HCT116 (cell line): ENCODE results near the gene ALOXE3. TPM values are rescaled to one million over a fixed set of nuclear protein-coding genes. Genes with fewer than 3 reads are reported as not detected.

Experiments used
- ATAC-seq: fragments of 200-7000 bp; cut with Tn5 transposase; 2 replicates; pipeline ENCODE4 v1.9.1; 2020; ENCODE audit warnings: mild to moderate bottlenecking, moderate library complexity
- BruUV-seq: library from RNA; stranded (reverse); fragments of 400-500 nt; replicated peaks from 2 replicates; lab custom pipeline; 2021; lab: Mats Ljungman, UMichigan
- CTCF ChIA-PET: fragments of 300-600 bp; sonication (Branson Sonifier 250); formaldehyde crosslinking; loops from one replicate; lab custom pipeline; 2021; ENCODE audit warnings: antibody characterized with exemption; lab: Charles Lee
- POLR2A ChIA-PET: fragments of 300-600, 350-600 bp; sonication (Branson Sonifier 250); formaldehyde crosslinking; loops from one replicate; lab custom pipeline; 2021; ENCODE audit warnings: antibody characterized with exemption; lab: Charles Lee
- RAD21 ChIA-PET, 2 experiments: fragments of 300-600 bp; sonication (Branson Sonifier 250); formaldehyde crosslinking; loops; one replicate each; lab custom pipeline; 2023; ENCODE audit warnings: low total read pairs in 2 of 2; ENCODE audit not compliant: uncharacterized antibody in 2 of 2, unreplicated experiment in 2 of 2, low non-redundant PET in 1 of 2; lab: Charles Lee
- DNase-seq: peaks from one replicate; pipeline ENCODE4 v3.0.0-alpha.2; 2010; ENCODE audit warnings: low read depth, low spot score
- H2AFZ ChIP-seq: fragments of 200-600 bp; shearing (Covaris generic), sonication (generic); 2 replicates; pipeline ENCODE4 v1.6.1; 2017; ENCODE audit warnings: low read depth, mixed run types, mixed read lengths, antibody characterized with exemption, low read length; ENCODE audit not compliant: poor library complexity, severe bottlenecking
- H3K27ac ChIP-seq: 2 replicates; pipeline ENCODE4 v1.5.1; 2012; ENCODE audit warnings: low read depth, low read length
- H3K27me3 ChIP-seq: fragments of 200-600 bp; sonication (generic); 2 replicates; pipeline ENCODE4 v1.6.1; 2016; ENCODE audit warnings: mixed run types, low read length, mixed read lengths; ENCODE audit not compliant: insufficient read depth
- H3K36me3 ChIP-seq, 2 experiments: fragments of 200-500 bp in 1 of 2; fragments of 200-600 bp in 1 of 2; sonication (Bioruptor generic) in 1 of 2; sonication (generic) in 1 of 2; 2 replicates each; pipeline versions ENCODE4 v1.5.1 to v1.6.1; 2014 to 2016; ENCODE audit warnings: low read length in 2 of 2, inconsistent platforms in 1 of 2, mixed read lengths in 1 of 2, mixed run types in 1 of 2; ENCODE audit not compliant: insufficient read depth in 2 of 2, control insufficient read depth in 1 of 2
- H3K4me1 ChIP-seq, 2 experiments: fragments of 200-600 bp in 1 of 2; sonication (generic) in 1 of 2; 2 replicates each; pipeline versions ENCODE4 v1.5.1 to v1.6.1; 2012 to 2017; ENCODE audit warnings: low read length in 2 of 2, inconsistent platforms in 1 of 2, mild to moderate bottlenecking in 1 of 2, mixed read lengths in 1 of 2, mixed run types in 1 of 2, moderate library complexity in 1 of 2; ENCODE audit not compliant: insufficient read depth in 2 of 2, control insufficient read depth in 1 of 2
- H3K4me2 ChIP-seq: fragments of 200-600 bp; sonication (generic); 2 replicates; pipeline ENCODE4 v1.6.1; 2017; ENCODE audit warnings: mixed run types, low read length, mixed read lengths
- H3K4me3 ChIP-seq, 2 experiments: fragments of 200-600 bp in 1 of 2; sonication (generic) in 1 of 2; replicated peaks in 1 of 2; 2 replicates each; pipeline ENCODE4 v1.5.1; 2011 to 2016; ENCODE audit warnings: low read length in 2 of 2, control low read depth in 1 of 2, low read depth in 1 of 2, mild to moderate bottlenecking in 1 of 2, mixed read lengths in 1 of 2, mixed run types in 1 of 2
- H3K79me2 ChIP-seq: fragments of 200-600 bp; sonication (generic); 2 replicates; pipeline ENCODE4 v1.6.1; 2017; ENCODE audit warnings: mild to moderate bottlenecking, mixed run types, low read length, moderate library complexity, mixed read lengths; ENCODE audit not compliant: insufficient read depth
- H3K9ac ChIP-seq: fragments of 200-600 bp; sonication (generic); 2 replicates; pipeline ENCODE4 v1.6.1; 2016; ENCODE audit warnings: low read length, mixed read lengths
- H3K9me2 ChIP-seq: fragments of 200-600 bp; sonication (generic), shearing (Covaris generic); 2 replicates; pipeline ENCODE4 v1.6.1; 2017; ENCODE audit warnings: mixed run types, mild to moderate bottlenecking, moderate library complexity; ENCODE audit not compliant: insufficient read depth
- H3K9me3 ChIP-seq, 2 experiments: fragments of 200-500 bp in 1 of 2; fragments of 200-600 bp in 1 of 2; sonication (Bioruptor generic) in 1 of 2; sonication (generic) in 1 of 2; 2 replicates each; pipeline ENCODE4 v1.6.1; 2014 to 2017; ENCODE audit warnings: low read length in 2 of 2, mixed read lengths in 2 of 2, inconsistent platforms in 1 of 2, low read depth in 1 of 2, mild to moderate bottlenecking in 1 of 2, mixed run types in 1 of 2, moderate library complexity in 1 of 2; ENCODE audit not compliant: control insufficient read depth in 1 of 2, insufficient read depth in 1 of 2
- H4K20me1 ChIP-seq: fragments of 200-600 bp; sonication (generic), shearing (Covaris generic); 2 replicates; pipeline ENCODE4 v1.6.1; 2017; ENCODE audit warnings: mixed run types, mild to moderate bottlenecking, moderate library complexity; ENCODE audit not compliant: insufficient read depth
- CEBPB ChIP-seq: IDR thresholded peaks from 2 replicates; pipeline ENCODE4 v1.6.1; 2012; ENCODE audit warnings: low read depth
- CTCF ChIP-seq, 3 experiments: fragments of 200-600 bp in 1 of 3; sonication (generic) in 1 of 3; IDR thresholded peaks in 2 of 3; conservative IDR thresholded peaks in 1 of 3; 2 replicates each; pipeline ENCODE4 v1.5.1; 2012 to 2017; ENCODE audit warnings: low read depth in 2 of 3, low read length in 2 of 3, antibody characterized with exemption in 1 of 3, borderline replicate concordance in 1 of 3, control low read depth in 1 of 3, mild to moderate bottlenecking in 1 of 3, mixed read lengths in 1 of 3, mixed run types in 1 of 3, moderate library complexity in 1 of 3; ENCODE audit not compliant: insufficient read depth in 1 of 3
- EGR1 ChIP-seq: IDR thresholded peaks from 2 replicates; pipeline ENCODE4 v1.6.1; 2012; ENCODE audit warnings: low read depth
- ELF1 ChIP-seq: IDR thresholded peaks from 2 replicates; pipeline ENCODE4 v1.6.1; 2012; ENCODE audit warnings: low read depth, borderline replicate concordance
- EZH2phosphoT487 ChIP-seq: fragments of 200-600 bp; IDR thresholded peaks from 2 replicates; pipeline ENCODE4 v1.6.1; 2018; ENCODE audit warnings: antibody characterized with exemption, borderline replicate concordance
- FOSL1 ChIP-seq: IDR thresholded peaks from 2 replicates; pipeline ENCODE4 v1.6.1; 2012; ENCODE audit warnings: low read depth
- JUND ChIP-seq: IDR thresholded peaks from 2 replicates; pipeline ENCODE4 v1.6.1; 2012
- MAX ChIP-seq: IDR thresholded peaks from 2 replicates; pipeline ENCODE4 v1.6.1; 2012
- RAD21 ChIP-seq: IDR thresholded peaks from 2 replicates; pipeline ENCODE4 v1.6.1; 2012; ENCODE audit warnings: low read depth, mild to moderate bottlenecking
- SIN3A ChIP-seq: IDR thresholded peaks from 2 replicates; pipeline ENCODE4 v1.6.1; 2012; ENCODE audit warnings: low read depth
- SRF ChIP-seq: IDR thresholded peaks from 2 replicates; pipeline ENCODE4 v1.6.1; 2012; ENCODE audit warnings: low read depth
- TCF7L2 ChIP-seq: IDR thresholded peaks from 2 replicates; pipeline ENCODE4 v1.7.0; 2011; ENCODE audit warnings: borderline replicate concordance, inconsistent platforms; ENCODE audit not compliant: insufficient read depth, insufficient read length; ENCODE audit errors: extremely low read depth
- YY1 ChIP-seq: IDR thresholded peaks from 2 replicates; pipeline ENCODE4 v1.6.1; 2011; ENCODE audit warnings: low read length, low read depth, moderate library complexity, mild to moderate bottlenecking; ENCODE audit not compliant: insufficient replicate concordance; ENCODE audit errors: extremely low read depth
- ZBTB33 ChIP-seq: IDR thresholded peaks from 2 replicates; pipeline ENCODE4 v1.6.1; 2011; ENCODE audit warnings: mild to moderate bottlenecking, low read length, moderate library complexity; ENCODE audit not compliant: insufficient replicate concordance; ENCODE audit errors: extremely low read depth
- intact Hi-C: fragments of 100-400 bp; cut with micrococcal nuclease; formaldehyde crosslinking; loops from 2 replicates; pipeline ENCODE4 v1.10.0; 2022
- total RNA-seq: library from RNA; stranded (reverse); gene quantifications from one replicate; pipeline ENCODE4 v1.2.1, GENCODE V29; 2021; ENCODE audit not compliant: unreplicated experiment

ALOXE3 gene
- total RNA-seq, 1 experiment from 2014 or later = 3.5 TPM

- CTCF ChIA-PET = interaction anchor here (1.2 to 4.0 kb wide), 3 partner anchors 23 to 57 kb away, joined by 5 to 26 read pairs (median 12); no protein-coding TSS in a partner anchor
Measured at GRCh38 chr17:8117367-8117979, 841 bp downstream of the ALOXE3 start.

More at GRCh38 chr17:8117367-8117979, 841 bp downstream of the ALOXE3 start:
- peak overlapping the region; percentile 83 for H3K27ac ChIP-seq
- no peaks in the 10 kb centered on the region for H3K36me3 ChIP-seq
- ATAC-seq (no peak), DNase-seq (no peak)
- H2AFZ ChIP-seq = peak overlapping the region; percentile 1
- ChIA-PET RAD21 (no interaction called here), POLR2A (interaction anchor here (0.8 to 4.1 kb wide), 4 partner anchors 14 to 131 kb away, joined by 3 to 43 read pairs (median 11); partner anchors contain the start of genes CTC1 and PFAS)
- peak overlapping the region; percentile 88 for H3K9ac ChIP-seq
- TF ChIP-seq SIN3A (no peak), RAD21 (no peak), MAX (no peak), JUND (no peak), YY1 (no peak), EGR1 (no peak), TCF7L2 (no peak), SRF (no peak), CTCF (IDR thresholded peaks at IDR 0.05 in 2 of 3, conservative IDR thresholded peaks at IDR 0.05 in 1 of 3; ENCODE audit: borderline replicate concordance in 1 of 3, insufficient read depth in 1 of 3, low read depth in 2 of 3, low read length in 2 of 3) (no peak), ELF1 (no peak), CEBPB (no peak), ZBTB33 (no peak), EZH2phosphoT487 (no peak), FOSL1 (no peak)
- H3K9me3 ChIP-seq = no peaks in the 10 kb centered on the region
- H3K79me2 ChIP-seq = no peaks in the 10 kb centered on the region
- H4K20me1 ChIP-seq = peaks cover 3% of the 10 kb centered on the region; the same call in 1 of the 2 replicates
- BruUV-seq = no TSS peak
- intact Hi-C loops = loop anchor here (5.0 kb wide), 1 partner anchor 40 kb away; no protein-coding TSS in a partner anchor
- H3K9me2 ChIP-seq = no peaks in the 10 kb centered on the region
- H3K4me2 ChIP-seq = peak overlapping the region; percentile 98
- H3K27me3 ChIP-seq = no peaks in the 10 kb centered on the region
- H3K4me1 ChIP-seq = peaks cover 19 to 52% of the 10 kb centered on the region in 2 experiments
- H3K4me3 ChIP-seq = peak overlapping the region; percentile 52 to 59
